ENCODE measurements around the gene EML6. TPM values are rescaled to one million over a fixed set of nuclear protein-coding genes. Genes with fewer than 3 reads are reported as not detected.

The EML6 gene
- total and polyA plus RNA-seq, 2 of the 8 experiments (the other 6 are each of a cell fraction or from before 2014, with no cell fraction given), result 1.2 to 1.6 TPM

- TF ChIP-seq KDM4A (IDR thresholded peaks at IDR 0.05; ENCODE audit: low read depth, low read length, severe bottlenecking), result no peak
Measured at GRCh38 chr2:54772110-54772509, 48.6 kb downstream of the EML6 start (continued).
